ENCODE data around the gene NF1. TPM values are rescaled to one million over a fixed set of nuclear protein-coding genes. Genes with fewer than 3 reads are reported as not detected.
"Not testable (repeated sequence)": the region's sequence is repeated elsewhere in the genome, so short reads cannot be mapped to it uniquely, and the experiment has no call there.

NF1 gene
- total RNA-seq, 2 experiments from 2014 or later, result 15.5 to 18.7 TPM

GRCh38 chr17:31378638-31379037 is 283.9 kb downstream of the NF1 start:
- intact Hi-C loops (cut with DNase I, micrococcal nuclease), result no loop called here
- CTCF ChIA-PET, result interaction anchor here (1.5 kb wide), 1 partner anchor 11 kb away, joined by 3 read pairs; no protein-coding TSS in a partner anchor
- POLR2A ChIA-PET, result no interaction called here

GRCh38 chr17:31379597-31380205 is 284.9 kb downstream of the NF1 start:
- POLR2A ChIA-PET, result no interaction called here
- Histone ChIP-seq H3K4me1 (ENCODE audit: insufficient read depth, low read length) (no peaks in the 10 kb centered on the region), H3K9me3 (ENCODE audit: control insufficient read depth in 1 of 2, insufficient read depth in 1 of 2, low read length in 2 of 2) (no peaks in the 10 kb centered on the region), H3K36me3 (ENCODE audit: insufficient read depth, low read length) (peaks cover 2% of the 10 kb centered on the region), H3K27ac (ENCODE audit: low read depth in 1 of 2, low read length in 2 of 2) (no peak overlapping the region), H3K4me3 (ENCODE audit: low read length) (no peak overlapping the region), H3K27me3 (ENCODE audit: control insufficient read depth in 1 of 2, insufficient read depth in 2 of 2, low read length in 2 of 2) (no peaks in the 10 kb centered on the region)
- TF ChIP-seq, protein P1, sequence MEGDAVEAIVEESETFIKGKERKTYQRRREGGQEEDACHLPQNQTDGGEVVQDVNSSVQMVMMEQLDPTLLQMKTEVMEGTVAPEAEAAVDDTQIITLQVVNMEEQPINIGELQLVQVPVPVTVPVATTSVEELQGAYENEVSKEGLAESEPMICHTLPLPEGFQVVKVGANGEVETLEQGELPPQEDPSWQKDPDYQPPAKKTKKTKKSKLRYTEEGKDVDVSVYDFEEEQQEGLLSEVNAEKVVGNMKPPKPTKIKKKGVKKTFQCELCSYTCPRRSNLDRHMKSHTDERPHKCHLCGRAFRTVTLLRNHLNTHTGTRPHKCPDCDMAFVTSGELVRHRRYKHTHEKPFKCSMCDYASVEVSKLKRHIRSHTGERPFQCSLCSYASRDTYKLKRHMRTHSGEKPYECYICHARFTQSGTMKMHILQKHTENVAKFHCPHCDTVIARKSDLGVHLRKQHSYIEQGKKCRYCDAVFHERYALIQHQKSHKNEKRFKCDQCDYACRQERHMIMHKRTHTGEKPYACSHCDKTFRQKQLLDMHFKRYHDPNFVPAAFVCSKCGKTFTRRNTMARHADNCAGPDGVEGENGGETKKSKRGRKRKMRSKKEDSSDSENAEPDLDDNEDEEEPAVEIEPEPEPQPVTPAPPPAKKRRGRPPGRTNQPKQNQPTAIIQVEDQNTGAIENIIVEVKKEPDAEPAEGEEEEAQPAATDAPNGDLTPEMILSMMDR (IDR thresholded peaks at IDR 0.05), result no peak
- Mint-ChIP-seq H3K27me3 (no peaks in the 10 kb centered on the region), H3K27ac (no peak overlapping the region), H3K36me3 (ENCODE audit: low read depth) (no peaks in the 10 kb centered on the region), H3K4me1 (ENCODE audit: low read depth) (no peaks in the 10 kb centered on the region), H3K9me3 (no peaks in the 10 kb centered on the region), H3K4me3 (no peak overlapping the region)
- CTCF ChIA-PET, result interaction anchor here (1.5 kb wide), 1 partner anchor 10 kb away, joined by 3 read pairs; no protein-coding TSS in a partner anchor
- ATAC-seq (ENCODE audit: poor library complexity) (no peak), DNase-seq (no peak)
- intact Hi-C loops (cut with DNase I, micrococcal nuclease), result loop anchor here in 1 of 2 experiments (10.0 kb wide), 1 partner anchor 55 kb away; no protein-coding TSS in a partner anchor

More at GRCh38 chr17:31378638-31379037, 283.9 kb downstream of the NF1 start:
- H3K4me1 Mint-ChIP-seq (ENCODE audit: low read depth), result no peaks in the 10 kb centered on the region
- TF ChIP-seq, protein P1 (IDR thresholded peaks at IDR 0.05), result no peak
- no peak for DNase-seq
- H3K4me3 Mint-ChIP-seq, result no peak overlapping the region
- no peaks in the 10 kb centered on the region for H3K27me3 ChIP-seq (ENCODE audit: control insufficient read depth in 1 of 2, insufficient read depth in 2 of 2, low read length in 2 of 2)
- no peaks in the 10 kb centered on the region for H3K27me3 Mint-ChIP-seq
- H3K27ac ChIP-seq (ENCODE audit: low read depth in 1 of 2, low read length in 2 of 2), result no peak overlapping the region
- H3K36me3 ChIP-seq (ENCODE audit: insufficient read depth, low read length), result peaks cover 8% of the 10 kb centered on the region
- ATAC-seq (ENCODE audit: poor library complexity), result no peak
- no peaks in the 10 kb centered on the region for H3K4me1 ChIP-seq (ENCODE audit: insufficient read depth, low read length)
- H3K9me3 ChIP-seq (ENCODE audit: control insufficient read depth in 1 of 2, insufficient read depth in 1 of 2, low read length in 2 of 2), result no peaks in the 10 kb centered on the region
- no peak overlapping the region for H3K27ac Mint-ChIP-seq
- H3K4me3 ChIP-seq (ENCODE audit: low read length), result no peak overlapping the region
- H3K36me3 Mint-ChIP-seq (ENCODE audit: low read depth), result peaks cover 8% of the 10 kb centered on the region
- H3K9me3 Mint-ChIP-seq, result no peaks in the 10 kb centered on the region

DNA sequence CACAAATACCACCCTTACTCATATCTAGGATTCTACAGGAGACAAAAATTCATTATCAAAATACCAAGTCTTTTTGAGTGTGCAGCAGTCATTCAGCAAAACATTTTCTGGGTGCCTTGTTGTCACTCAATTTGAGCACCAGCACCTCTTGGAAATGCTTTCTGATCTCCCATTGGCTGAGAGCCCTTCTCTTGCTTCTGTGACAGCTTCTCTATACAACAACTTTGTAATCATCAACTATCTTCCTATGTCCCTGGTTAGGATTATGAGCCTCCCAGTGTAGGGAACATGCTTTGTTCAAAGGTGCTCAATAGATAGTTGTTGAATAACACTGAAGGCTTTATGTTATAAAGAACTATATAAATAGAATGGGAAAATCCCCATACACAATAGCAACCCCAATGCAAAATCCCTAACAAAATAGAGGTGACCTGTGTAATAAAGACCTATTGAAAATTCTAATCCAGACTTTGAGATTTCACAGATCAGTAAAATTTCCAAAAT is 286.4 kb downstream of the NF1 start:
- POLR2A ChIA-PET, result no interaction called here
- CTCF ChIA-PET, result no interaction called here
- no peaks in the 10 kb centered on the region for H3K36me3 Mint-ChIP-seq (ENCODE audit: low read depth)

DNA sequence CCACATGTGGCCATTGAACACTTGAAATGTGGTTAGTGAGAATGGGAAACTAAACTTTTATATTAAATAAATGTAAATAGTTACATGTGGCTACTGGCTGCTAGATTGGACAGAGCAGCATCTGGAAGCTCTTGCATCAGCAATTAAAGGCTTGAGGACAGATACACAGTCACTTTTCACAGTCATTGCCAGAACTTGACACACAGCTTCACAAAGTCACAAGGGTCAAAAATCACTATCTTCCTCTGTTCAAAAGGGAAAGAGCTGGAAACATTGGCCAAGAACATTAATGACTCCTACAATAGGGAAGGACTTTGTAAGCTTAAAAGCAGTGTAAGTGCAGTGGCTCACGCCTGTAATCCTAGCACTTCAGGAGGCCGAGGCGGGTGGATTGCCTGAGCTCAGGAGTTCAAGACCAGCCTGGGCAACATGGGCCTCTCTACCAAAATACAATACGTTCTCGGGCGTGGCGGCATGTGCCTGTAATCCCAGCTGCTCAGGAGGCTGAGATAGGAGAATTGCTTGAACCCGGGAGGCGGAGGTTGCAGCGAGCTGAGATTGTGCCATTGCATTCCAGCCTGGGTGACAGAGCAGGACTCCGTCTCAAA is 288.0 kb downstream of the NF1 start:
- DNase-seq; H3K27me3 ChIP-seq (ENCODE audit: control insufficient read depth in 1 of 2, insufficient read depth in 2 of 2, low read length in 2 of 2); H3K36me3 Mint-ChIP-seq (ENCODE audit: low read depth); H3K4me1 Mint-ChIP-seq (ENCODE audit: low read depth); H3K27ac ChIP-seq (ENCODE audit: low read depth in 1 of 2, low read length in 2 of 2); H3K27ac Mint-ChIP-seq; H3K27me3 Mint-ChIP-seq; H3K36me3 ChIP-seq (ENCODE audit: insufficient read depth, low read length); H3K4me3 Mint-ChIP-seq; H3K4me1 ChIP-seq (ENCODE audit: insufficient read depth, low read length); ATAC-seq (ENCODE audit: poor library complexity); POLR2A ChIA-PET; H3K4me3 ChIP-seq (ENCODE audit: low read length); H3K9me3 ChIP-seq (ENCODE audit: control insufficient read depth in 1 of 2, insufficient read depth in 1 of 2, low read length in 2 of 2); H3K9me3 Mint-ChIP-seq: not testable (repeated sequence)
- intact Hi-C loops (cut with DNase I, micrococcal nuclease), result loop anchor here in 1 of 2 experiments (10.0 kb wide), 1 partner anchor 52 kb away; no protein-coding TSS in a partner anchor
- CTCF ChIA-PET, result interaction anchor here (0.5 to 0.6 kb wide), 2 partner anchors 133 to 165 kb away, joined by 3 read pairs; no protein-coding TSS in a partner anchor

More for the DNA sequence above, 286.4 kb downstream of the NF1 start:
- Mint-ChIP-seq H3K4me1 (ENCODE audit: low read depth) (no peaks in the 10 kb centered on the region), H3K27ac (no peak overlapping the region), H3K27me3 (no peaks in the 10 kb centered on the region), H3K4me3 (no peak overlapping the region), H3K9me3 (no peaks in the 10 kb centered on the region)
- ATAC-seq (ENCODE audit: poor library complexity), result no peak
- TF ChIP-seq, protein P1 (IDR thresholded peaks at IDR 0.05), result no peak
- no peak overlapping the region for H3K27ac ChIP-seq (ENCODE audit: low read depth in 1 of 2, low read length in 2 of 2)
- no peak for DNase-seq
- no peaks in the 10 kb centered on the region for H3K27me3 ChIP-seq (ENCODE audit: control insufficient read depth in 1 of 2, insufficient read depth in 2 of 2, low read length in 2 of 2)
- intact Hi-C loops (cut with DNase I, micrococcal nuclease), result loop anchor here in 1 of 2 experiments (10.0 kb wide), 1 partner anchor 54 kb away; no protein-coding TSS in a partner anchor
- H3K9me3 ChIP-seq (ENCODE audit: control insufficient read depth in 1 of 2, insufficient read depth in 1 of 2, low read length in 2 of 2), result no peaks in the 10 kb centered on the region
- H3K4me1 ChIP-seq (ENCODE audit: insufficient read depth, low read length), result no peaks in the 10 kb centered on the region
- H3K4me3 ChIP-seq (ENCODE audit: low read length), result no peak overlapping the region
- H3K36me3 ChIP-seq (ENCODE audit: insufficient read depth, low read length), result no peaks in the 10 kb centered on the region

GRCh38 chr17:31383488-31383887 is 288.7 kb downstream of the NF1 start:
- H3K4me1 ChIP-seq (ENCODE audit: insufficient read depth, low read length); H3K9me3 Mint-ChIP-seq; H3K27ac Mint-ChIP-seq; ATAC-seq (ENCODE audit: poor library complexity); H3K4me1 Mint-ChIP-seq (ENCODE audit: low read depth); H3K4me3 Mint-ChIP-seq; H3K36me3 ChIP-seq (ENCODE audit: insufficient read depth, low read length); H3K36me3 Mint-ChIP-seq (ENCODE audit: low read depth); H3K27me3 Mint-ChIP-seq; H3K4me3 ChIP-seq (ENCODE audit: low read length); H3K27ac ChIP-seq (ENCODE audit: low read depth in 1 of 2, low read length in 2 of 2); POLR2A ChIA-PET; H3K27me3 ChIP-seq (ENCODE audit: control insufficient read depth in 1 of 2, insufficient read depth in 2 of 2, low read length in 2 of 2); H3K9me3 ChIP-seq (ENCODE audit: control insufficient read depth in 1 of 2, insufficient read depth in 1 of 2, low read length in 2 of 2); DNase-seq: not testable (repeated sequence)
- intact Hi-C loops (cut with DNase I, micrococcal nuclease), result loop anchor here in 1 of 2 experiments (10.0 kb wide), 1 partner anchor 51 kb away; no protein-coding TSS in a partner anchor
- CTCF ChIA-PET, result interaction anchor here (0.6 kb wide), 1 partner anchor 133 kb away, joined by 3 read pairs; no protein-coding TSS in a partner anchor

All from CD4-positive, alpha-beta T cell (primary cell).